Middle frontal gyrus (tissue), 1 donor: ENCODE measurements around the gene ODC1.
"Not testable (repeated sequence)": the region's sequence is repeated elsewhere in the genome, so short reads cannot be mapped to it uniquely, and the experiment has no call there.

Experiments used
- DNase-seq: peaks from one replicate; pipeline ENCODE4 v3.0.0-alpha.2; 2015; ENCODE audit warnings: low spot score; ENCODE audit errors: extremely low spot score

The ODC1 gene

DNA sequence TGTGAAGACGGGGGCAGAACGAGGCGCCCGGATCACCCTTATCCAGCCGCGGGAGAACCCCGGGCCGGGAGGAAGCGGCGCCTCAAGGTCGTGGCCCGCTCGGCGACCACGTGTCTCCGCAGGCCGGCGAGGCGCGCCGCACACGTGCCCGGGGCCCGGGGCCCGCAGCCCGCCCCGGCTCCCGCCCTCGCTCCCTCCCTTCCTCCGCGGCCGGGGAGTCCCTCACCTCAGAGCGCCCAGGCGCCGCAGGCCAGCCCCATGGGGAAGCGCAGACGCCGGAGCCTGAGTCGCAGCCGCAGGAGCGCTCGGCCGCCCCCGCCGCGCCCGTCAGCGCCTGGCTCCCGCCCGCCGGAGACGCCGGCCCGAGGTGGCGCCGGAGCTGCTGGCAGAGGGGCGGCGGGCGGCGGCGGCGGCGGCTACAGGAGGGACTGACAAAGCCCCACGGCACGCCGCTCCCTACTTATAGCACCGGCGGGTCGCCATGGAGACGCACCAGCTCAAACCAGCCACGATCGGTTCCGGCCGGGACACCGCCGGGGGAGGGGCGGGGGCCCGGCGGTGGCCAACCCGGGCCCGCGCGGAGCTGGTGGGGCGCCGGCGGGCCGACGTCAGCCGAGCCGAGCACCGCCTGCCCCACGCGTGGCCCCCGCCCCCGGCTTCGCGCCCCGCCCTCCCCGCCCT lies at the start of gene ODC1:
TSS of gene ODC1 (minus strand) at position 433 of the 681 bp plus-strand sequence. CDS start 3,295 bp downstream, outside the sequence.
- no peak for DNase-seq

DNA sequence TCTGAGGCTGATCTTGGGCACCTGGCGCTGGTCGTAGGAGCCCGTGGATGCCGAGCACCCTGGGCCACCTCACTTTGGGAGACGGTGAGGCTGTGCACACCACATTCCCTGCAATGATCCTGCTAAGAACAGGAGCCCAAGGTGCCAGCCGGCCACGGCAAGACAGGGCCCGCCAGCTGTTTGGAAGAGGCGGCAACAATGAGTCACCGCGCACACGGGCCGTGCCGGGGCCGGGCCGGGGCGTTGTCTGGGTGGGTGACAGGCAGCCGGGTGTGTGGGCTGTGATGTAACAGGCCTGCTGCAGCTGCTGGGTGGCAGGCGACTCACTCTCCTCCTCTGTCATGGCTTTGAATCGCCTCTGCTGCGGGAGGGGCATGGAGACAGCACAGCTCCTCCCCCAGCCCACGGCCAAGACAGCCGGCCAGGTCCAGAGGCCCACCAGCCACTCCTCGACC lies 49.7 kb upstream of the ODC1 start:
- peak; percentile 9 for DNase-seq

DNA sequence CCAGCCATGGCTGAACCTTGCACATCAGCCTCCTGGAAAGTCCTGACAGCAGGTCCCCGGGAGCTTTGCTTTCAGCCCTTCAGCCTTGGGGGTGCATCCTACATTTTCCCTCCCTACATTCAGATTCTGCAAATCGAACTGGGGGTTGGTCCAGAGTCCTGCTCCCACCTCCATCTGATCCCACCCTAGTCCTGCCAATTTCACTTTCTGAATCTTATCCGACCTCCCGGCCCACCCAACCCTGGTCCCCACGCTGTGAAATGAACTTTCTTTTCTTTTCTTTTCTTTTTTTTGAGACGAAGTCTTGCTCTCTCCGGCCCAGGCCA lies 47.8 kb upstream of the ODC1 start:
- no peak for DNase-seq

DNA sequence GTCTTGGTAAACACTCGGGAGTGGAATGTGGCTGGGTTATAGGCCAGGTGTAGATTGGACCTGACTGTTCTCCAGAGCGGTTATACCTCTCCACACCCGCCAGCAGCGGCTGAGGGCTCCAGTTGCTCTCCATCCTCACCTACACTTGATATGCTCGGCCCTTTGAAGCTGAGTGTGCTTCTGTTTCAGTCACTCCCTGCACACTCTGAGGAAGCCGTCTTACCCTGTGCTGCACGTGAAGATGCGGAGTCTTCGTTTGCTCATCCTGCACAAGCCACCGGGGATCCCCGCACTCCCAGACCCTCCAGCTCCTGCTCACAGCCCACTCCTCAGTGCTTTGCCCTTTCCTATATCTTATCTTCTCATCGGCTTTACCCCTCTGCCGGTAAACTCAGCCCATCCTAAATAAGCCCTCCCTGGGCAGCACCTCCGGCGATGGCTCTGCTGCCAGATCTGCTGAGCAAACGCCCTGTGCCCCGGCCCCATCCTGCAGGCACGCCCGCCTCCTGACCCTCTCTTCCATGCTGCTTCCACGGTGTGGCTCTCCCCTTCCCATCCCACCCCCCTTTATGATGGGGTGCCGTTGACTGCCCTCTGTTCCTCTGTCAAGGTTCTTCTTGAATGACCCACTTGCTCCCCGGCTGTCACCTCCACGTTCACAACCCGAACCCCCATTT lies 47.3 kb upstream of the ODC1 start:
- no peak for DNase-seq

DNA sequence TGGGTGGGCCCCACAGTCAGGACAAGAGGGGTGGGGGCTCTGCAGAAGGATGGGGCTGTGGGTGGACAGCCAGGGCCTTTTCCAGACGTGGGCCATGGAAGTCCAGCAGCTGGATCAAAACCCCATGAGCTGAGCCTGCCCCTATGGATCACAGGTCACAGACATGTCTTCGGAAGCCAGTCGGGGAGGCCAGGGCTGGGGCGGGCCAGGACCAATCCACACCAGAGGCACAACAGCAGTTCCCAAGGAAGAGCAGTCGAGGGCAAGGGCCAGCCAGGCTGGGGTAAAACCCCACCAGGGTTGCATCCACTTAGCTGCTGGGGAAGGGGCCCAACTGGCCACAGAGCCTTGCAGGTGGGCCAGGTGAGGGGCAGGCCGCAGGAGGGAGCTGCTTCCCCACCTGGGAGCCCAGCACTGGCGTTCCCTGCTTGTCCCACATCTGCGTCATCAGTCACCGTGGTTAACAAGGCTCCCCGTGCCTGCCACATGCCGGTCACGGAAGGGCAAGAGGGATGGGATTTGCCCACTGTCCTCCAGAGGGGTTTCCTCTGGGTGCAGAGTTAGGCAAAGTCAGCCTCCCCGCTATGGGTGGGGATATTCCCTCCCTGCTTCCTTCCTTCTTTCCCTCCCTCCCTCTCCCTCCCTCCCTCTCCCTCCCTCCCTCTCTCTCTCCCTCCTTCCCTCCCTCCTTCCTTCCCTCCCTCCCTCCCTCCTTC lies 46.4 kb upstream of the ODC1 start:
- DNase-seq = no peak

DNA sequence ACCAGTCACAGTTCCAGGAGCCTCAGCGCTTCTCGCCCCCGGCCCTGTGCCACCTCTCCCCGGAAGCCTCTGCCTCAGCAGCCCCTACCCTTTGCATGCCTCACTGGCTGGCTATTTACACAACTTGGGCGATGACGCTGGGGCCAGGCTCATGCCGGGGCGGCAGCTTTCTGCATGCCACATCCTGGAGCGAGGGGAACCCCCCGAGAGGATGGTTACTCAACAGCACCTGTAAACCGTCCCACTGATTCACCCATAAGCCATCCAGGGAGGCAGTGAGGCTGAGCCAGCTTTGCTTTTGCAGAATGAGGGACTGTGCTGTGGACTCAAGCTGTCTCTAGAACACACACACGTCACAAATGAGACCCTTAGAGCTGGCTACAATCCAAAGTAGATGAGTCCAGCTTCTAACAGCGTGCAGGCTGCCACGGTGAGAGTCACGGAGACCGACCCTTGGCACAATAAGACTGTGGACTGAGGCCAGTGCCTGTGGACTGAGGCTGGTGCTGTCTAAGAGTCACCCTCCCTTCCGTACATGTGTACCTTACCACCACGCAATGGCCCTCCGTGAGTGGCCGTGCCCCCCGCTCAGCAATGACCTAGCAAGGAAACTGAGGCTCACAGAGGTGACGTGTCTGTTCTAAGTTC lies 45.6 kb upstream of the ODC1 start:
- no peak for DNase-seq

DNA sequence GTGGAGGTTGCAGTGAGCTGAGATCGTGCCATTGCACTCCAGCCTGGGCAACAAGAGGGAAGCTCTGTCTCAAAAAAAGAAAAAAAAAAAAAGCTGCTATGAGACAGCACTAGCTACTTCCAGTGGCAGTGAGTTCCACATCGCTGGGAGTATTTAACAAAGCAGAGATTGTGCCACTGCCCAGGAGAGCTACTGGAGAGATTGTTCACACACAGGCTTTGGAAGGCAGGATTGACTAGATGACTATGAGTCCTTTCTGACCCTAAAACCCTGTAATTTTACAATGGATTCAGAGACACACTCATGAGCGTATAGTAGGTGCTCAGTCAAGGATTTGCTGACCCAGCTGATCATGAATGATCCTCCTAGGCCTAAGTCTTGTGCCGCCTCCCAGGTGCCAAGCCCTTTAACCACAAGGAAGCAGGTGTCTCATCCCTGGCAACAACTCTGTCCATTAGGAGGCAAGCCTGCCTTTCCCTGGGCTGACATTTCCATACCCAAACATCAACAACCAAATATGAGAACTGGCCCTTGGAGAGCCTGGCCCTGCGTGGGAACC lies 45.0 kb upstream of the ODC1 start:
- DNase-seq = no peak

DNA sequence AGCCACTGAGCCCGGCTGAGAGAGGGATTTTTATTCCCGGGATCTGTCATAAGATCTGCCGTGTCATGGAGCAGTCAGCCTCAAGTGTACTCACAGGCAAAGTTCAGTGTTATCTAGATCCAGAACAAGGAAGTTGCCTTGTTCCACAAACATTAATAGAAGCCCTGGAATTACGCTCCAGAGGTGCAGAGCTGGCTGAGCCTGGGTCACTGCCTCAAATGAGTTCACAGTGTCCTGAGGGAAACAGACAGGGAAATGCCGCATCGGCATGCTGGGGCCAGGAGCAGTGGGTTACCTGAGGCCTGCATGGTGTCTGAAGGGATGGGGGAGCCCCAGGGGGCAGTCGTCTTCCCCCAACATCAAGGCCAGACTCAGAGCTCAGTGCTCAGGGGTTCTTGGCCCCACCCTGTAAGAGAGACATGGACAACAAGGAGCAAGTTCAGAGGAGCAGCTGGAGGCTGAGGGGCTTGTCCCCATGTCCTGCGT lies 42.7 kb upstream of the ODC1 start:
- no peak for DNase-seq

DNA sequence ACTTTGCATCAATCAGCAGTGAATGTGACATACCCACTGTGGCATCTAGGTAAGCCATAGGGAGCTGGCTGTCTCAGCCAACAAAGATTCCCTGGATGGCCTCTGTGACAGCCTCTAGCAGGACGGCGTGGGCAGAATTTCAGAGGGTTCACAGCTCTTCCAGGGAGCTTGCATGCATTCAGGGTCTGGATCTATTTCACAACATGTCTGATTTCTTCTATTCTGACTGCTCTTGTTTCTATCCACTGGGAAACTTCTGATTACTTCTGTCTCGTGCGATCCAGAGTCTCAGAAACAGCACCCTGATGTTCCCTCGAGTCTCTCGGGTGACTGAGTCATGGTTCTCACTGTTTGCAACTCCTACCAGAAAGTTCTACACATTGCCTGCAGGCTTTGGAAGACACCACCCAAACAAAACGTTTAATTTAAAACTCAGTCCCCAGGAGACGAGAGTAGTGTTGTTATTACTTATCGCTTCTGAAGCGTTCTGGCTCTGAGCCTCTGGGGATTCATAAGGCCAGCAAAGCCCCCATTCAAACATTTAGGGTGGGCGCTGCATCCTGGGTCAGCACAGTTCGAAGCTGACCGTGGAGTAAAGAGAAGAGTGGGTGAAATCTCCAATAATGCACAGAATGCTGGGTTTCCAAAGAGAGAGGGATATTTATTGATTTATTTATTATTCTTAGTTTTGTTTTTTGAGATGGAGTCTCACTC lies 41.9 kb upstream of the ODC1 start:
- no peak for DNase-seq

DNA sequence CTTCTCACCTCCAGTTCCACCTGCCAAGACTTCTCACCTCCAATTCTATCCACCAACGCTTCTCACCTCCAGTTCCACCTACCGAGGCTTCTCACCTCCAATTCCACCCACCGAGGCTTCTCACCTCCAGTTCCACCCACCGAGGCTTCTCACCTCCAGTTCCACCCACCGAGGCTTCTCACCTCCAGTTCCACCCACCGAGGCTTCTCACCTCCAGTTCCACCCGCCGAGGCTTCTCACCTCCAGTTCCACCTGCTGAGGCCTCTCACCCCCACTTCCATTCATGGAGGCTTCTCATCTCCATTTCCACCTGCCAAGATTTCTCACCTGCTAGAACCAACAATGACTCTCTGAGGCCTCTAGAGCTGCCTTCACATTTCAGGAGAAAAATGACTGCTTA lies 40.0 kb upstream of the ODC1 start:
- not testable (repeated sequence) for DNase-seq

DNA sequence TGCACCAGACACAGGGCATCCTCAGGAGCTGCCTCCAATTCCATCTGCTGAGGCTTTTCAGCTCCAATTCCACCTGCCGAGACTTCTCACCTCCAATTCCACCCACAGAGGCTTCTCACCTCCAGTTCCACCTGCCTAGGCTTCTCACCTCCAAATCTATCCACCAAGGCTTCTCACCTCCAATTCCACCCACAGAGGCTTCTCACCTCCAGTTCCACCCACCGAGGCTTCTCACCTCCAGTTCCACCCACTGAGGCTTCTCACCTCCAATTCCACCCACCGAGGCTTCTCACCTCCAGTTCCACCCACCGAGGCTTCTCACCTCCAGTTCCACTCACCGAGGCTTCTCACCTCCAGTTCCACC lies 39.6 kb upstream of the ODC1 start:
- not testable (repeated sequence) for DNase-seq

DNA sequence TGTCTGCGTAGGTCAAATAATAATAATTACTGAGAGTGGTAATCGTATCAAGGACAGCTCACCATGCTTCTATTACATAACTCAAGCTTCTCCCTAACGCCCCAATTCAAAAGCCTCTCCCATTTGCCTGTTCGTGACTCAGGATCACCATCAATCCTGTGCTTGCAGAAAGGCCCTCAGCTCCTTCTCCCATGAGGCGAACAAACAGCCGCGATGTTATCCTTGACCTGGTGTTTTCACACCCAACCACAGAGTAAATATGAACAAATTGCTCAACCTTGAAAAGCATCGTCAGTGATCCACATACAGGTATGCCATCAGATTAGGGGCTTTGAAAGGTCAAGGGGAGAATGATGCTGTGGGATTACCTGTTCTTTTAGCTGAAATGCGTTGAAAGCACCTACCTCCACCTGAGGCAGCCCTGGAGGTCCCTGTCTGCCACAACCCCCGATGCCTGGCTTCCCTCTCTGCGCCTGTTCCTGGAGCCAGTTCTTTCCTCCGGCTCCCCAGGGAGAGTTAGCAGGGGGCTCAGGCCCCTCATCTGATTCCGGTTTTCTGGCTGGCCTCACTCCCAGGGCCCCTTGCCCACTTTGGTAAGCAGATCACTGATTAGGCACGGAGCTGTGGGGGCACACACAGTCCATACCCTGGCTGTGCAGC lies 39.1 kb upstream of the ODC1 start:
- no peak for DNase-seq

DNA sequence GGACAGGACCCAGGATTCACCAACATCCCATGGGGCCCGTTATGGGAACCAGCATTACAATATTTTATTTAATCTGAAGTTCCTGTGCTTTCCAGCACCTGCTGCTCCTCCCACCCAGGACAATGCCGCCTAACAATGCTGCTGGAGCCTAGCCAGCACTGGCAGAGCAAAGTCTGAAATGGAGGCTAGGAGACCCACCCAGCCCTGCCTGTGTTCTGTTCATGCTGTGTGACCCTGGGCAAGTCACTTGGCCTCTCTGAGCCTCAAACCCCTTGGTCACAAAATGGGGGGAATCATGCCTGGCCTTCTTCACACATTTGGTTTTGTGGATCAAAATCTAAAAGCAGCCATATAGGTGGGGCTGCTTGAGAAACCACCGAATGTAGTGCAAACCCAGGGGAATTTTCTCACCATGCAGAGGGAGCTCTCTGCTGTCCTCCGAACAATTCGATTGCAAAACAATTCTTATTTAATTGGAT lies 38.5 kb upstream of the ODC1 start:
- no peak for DNase-seq

DNA sequence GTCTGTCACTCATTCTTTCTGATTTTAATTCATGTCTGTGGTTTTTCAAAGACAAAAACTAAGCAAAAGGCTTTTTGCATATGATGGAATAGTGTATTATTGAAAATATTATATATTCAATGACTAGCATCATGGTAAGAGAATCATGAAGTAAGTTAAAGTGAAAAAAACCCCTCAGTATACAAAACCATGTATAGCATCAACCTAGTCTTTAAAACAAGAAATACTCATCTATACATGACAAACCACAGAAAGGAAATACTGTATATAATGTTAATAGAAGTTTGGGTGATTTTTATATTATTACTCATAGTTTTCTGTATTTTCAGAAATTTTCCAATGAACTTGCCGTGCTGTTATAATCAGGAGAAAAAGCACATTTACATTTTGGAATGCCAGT lies 38.0 kb upstream of the ODC1 start:
- DNase-seq = no peak

DNA sequence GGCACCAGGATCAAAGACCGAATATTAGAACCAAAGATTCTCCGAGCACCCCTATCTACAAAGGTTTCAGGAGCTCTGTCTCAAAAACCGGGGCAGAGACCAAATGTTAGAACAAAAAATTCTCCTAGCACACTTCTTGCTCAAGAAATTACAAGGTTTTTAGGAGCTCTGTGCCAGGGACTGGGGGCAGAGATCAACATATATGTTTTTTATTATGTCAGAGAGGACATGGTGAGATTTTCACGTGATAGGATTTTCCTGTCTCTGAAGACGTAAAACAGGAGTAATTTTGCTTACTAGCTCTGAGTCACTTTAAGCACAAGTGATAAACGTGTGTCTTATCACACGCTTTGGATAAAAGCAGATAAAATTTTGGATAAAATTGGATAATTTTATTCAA lies 34.8 kb upstream of the ODC1 start:
- no peak for DNase-seq

DNA sequence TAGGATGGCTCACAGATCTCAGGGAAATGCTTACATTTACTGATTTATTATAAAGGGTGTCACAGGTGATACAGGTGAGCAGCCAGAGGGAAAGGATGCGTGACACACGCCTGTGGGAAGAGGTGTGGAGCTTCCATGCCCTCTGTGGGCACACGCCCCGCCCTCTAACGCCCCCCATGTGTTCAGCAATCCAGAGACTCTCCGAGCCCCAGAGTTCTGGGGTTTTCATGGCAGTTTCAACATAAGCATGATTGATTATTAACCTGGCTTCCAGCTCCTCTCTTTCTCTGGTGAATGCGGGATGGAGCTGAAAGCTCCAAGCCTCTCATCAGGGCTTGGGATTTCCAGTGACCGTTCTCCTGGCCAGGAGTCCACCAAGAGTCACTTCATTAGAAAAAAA lies 34.3 kb upstream of the ODC1 start:
- DNase-seq = no peak

DNA sequence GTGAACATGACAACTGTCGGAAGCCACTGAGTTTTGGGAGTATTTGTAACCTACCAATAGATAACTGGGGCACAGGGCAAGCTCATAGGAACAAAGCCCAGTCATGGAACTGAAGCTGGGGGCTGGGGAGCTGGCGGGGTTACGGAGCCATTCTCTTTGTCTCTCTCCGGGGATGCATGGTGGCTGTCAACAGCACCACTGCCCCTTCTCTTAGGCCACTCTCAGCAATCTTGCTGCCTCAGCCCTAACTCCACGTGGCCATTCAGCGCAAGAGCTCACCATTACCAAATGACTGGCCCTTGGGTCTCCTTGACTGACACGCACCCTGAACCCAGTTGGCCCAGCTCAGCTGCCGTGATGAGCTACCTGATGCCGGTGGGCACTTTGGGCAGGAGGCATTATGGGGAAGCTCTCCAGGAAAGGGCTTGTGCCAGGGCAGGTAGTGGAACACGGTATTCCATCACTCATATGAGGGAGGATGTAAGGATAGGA lies 33.6 kb upstream of the ODC1 start:
- DNase-seq = no peak

DNA sequence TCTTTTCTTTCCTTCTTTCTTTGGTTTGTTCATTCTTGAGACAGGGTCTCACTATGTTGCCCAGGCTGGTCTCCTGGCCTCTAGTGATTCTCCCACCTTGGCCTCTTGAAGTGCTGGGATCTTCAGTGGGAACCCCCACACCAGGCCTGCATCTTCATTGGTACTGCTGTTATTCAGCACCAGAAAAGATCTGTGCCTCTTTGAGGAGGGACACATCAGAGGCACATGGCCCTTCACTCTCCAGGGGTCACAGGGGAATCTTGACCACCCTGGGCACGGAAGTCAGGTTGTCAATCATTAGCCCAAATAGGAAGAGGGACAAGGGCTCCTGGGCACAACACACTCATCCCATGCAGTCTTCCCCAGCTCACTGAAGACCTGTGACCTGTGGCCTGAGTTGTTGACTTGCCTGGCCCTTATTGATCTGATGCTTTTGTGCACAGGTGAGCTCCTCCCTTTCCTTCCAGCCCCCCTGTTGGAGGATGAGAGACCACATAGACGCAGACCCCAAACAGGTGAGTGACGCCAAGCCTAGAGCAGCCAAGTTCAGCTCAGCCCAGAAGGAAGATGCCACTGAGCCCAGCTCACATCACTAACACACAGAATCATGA lies 33.0 kb upstream of the ODC1 start:
- no peak for DNase-seq

DNA sequence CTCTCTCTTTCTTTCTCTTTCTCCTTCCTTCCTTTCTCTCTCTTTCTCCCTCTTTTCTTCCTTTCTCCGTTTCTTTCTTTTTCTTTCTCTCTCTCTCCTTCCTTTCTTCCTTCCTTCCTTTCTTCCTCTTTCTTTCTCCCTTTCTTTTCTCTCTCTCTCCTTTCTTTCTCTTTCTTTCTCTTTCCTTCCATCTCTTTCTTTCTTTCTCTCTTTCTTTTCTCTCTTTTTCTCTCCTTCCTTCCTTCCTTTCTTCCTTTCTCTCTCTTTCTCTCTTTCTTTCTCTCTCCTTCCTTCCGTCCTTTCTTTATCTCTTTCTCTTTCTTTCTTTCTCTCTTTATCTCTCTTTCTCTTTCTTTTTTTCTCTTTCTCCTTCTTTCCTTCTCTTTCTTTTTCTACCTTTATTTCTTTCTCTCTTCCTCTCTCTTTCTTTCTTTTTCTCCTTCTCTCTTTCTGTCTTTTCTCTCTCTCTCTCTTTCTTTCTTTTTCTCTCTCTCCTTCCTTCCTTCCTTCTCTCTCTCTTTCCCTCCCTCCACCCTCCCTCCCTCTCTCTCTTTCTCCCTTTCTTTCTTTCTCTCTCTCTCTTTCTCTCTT lies 32.3 kb upstream of the ODC1 start:
- no peak for DNase-seq
